PC-3 (cell line): ENCODE results near the gene ADCK2.

Experiments used
- EZH2 ChIP-seq: fragments of 300-600 bp; sonication (generic); IDR thresholded peaks from one replicate; pipeline ENCODE4 v1.6.1; 2017; ENCODE audit warnings: antibody characterized with exemption, mild to moderate bottlenecking, low read length; ENCODE audit not compliant: unreplicated experiment
- TF ChIP-seq, protein P1 (sequence below): fragments of 300-600 bp; sonication (generic); conservative IDR thresholded peaks from 2 replicates; pipeline ENCODE4 v1.5.1; 2017; ENCODE audit warnings: antibody characterized with exemption, low read depth, mild to moderate bottlenecking, low read length

DNA sequence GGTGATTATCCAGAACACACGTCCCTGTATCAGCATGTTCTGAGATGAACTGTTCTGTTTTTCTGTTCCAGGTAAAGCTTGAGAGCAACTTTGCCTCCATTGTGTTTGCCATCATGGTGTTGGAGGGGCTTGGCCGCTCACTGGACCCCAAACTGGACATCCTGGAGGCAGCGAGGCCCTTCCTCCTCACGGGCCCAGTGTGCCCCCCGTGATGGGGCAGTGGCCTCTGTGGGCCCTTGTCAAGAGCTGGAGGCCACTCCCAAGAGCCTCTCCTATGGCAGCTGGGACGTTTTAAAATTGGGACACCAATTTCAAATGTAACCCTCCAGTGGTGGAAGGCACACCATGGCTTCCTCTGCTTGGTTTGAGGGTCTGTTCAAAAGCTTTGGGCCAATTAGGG lies 21.8 kb downstream of the ADCK2 start:
- TF ChIP-seq, protein P1, sequence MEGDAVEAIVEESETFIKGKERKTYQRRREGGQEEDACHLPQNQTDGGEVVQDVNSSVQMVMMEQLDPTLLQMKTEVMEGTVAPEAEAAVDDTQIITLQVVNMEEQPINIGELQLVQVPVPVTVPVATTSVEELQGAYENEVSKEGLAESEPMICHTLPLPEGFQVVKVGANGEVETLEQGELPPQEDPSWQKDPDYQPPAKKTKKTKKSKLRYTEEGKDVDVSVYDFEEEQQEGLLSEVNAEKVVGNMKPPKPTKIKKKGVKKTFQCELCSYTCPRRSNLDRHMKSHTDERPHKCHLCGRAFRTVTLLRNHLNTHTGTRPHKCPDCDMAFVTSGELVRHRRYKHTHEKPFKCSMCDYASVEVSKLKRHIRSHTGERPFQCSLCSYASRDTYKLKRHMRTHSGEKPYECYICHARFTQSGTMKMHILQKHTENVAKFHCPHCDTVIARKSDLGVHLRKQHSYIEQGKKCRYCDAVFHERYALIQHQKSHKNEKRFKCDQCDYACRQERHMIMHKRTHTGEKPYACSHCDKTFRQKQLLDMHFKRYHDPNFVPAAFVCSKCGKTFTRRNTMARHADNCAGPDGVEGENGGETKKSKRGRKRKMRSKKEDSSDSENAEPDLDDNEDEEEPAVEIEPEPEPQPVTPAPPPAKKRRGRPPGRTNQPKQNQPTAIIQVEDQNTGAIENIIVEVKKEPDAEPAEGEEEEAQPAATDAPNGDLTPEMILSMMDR, result no peak
- TF ChIP-seq EZH2, result no peak
